CD4-positive, alpha-beta T cell treated with Interleukin-4 for 4 hours (primary cell): ENCODE results near the gene ACBD7.

ENCODE experiments used
- DNase-seq: peaks from one replicate; pipeline ENCODE4 v3.0.0-alpha.2; 2020

The ACBD7 gene

DNA sequence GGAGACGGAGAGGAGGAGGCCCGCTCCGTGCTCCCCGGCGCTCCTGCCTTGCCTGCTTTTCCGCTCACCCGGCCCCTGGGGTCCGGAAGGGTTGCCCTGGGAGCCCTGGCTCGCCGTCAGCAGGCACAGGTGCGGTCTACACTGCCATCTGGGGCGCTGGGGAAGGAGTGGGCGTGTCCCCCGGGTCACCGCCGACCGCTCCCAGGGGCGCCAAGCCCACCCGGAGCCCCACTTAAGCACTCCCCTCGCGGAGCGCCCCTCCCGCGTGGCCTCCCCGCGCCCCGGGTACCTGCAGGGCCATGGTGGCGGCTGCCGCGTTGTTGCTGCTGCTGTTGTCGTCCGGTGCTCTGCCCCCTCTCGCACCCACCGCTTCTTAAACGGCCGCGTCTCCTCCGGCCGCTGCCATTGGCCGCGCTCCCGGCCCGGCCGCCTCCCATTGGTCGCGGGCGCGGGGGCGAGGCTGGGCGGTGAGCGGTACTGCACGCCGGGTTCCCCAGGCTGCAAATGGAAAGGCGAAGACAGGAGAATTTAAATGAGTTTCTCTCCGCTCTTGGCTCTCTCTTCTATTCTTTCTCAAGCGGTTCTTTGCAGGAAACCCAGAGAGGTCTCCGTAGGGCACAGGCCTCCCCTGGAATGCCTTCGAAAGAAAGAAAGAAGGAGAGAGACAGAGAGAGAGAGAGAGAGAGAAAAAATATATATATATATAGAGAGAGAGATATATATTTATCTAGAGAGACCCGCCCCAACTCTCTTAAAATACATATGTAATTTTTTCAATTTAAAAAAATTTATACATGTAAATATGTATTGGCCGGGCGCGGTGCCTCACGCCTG, at the start of gene ACBD7:
TSS of gene ACBD7 (minus strand) at position 349 of the 834 bp plus-strand sequence. CDS start at position 301, 48 bp downstream.
- peak; percentile 70 for DNase-seq

GRCh38 chr10:15137636-15138035, 49.1 kb upstream of the ACBD7 start:
- DNase-seq: no peak

GRCh38 chr10:15137036-15137359, 48.4 kb upstream of the ACBD7 start:
- no peak for DNase-seq

GRCh38 chr10:15136129-15137035, 47.8 kb upstream of the ACBD7 start:
- no peak for DNase-seq

GRCh38 chr10:15131330-15131729, 42.8 kb upstream of the ACBD7 start:
- DNase-seq: no peak

DNA sequence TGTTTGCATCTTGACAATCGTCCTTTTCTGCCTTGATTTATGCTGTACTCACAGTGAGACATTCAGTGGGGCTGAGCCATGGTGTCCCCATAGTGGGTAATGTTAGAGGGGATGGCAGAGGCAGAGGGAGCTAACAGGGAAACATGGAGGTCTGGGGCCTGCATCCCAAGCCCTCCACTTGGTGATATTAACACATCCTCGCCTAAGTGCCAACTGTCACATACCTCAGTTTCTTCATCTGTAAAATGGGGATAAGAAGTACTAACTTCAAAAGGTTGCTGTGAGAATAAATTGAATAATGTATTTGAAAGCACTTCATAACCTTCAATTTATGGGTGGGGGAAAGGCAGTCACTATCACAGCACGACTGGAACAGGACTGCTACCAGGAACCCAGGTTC, 36.3 kb upstream of the ACBD7 start:
- no peak for DNase-seq

- DNase-seq: no peak
Measured at GRCh38 chr10:15124190-15124589, 35.6 kb upstream of the ACBD7 start.

DNA sequence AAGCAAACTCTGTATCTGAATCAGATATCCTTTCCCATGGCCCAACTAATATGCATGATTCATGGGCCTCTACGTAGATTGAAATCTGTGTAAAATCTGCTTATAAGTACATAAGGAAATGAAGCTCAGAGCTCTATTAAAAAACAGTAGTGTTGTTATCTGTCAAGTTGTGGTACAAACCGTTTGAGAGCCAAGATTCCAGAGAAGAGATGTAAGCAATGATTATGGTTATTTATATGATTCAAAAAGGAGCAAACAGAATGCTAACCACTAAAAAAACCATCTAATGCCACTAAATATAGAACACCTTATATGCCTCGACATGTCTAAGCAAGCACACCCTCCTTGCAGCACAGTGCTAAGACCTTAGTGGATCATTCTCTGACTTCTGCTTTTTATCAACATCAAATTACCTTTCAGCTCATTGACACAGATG, 35.2 kb upstream of the ACBD7 start:
- peak; percentile 9 for DNase-seq

- DNase-seq: no peak
Measured at GRCh38 chr10:15122477-15123030, 34.0 kb upstream of the ACBD7 start.

- no peak for DNase-seq
Measured at GRCh38 chr10:15121707-15122106, 33.1 kb upstream of the ACBD7 start.

- DNase-seq: no peak
Measured at GRCh38 chr10:15120523-15120922, 31.9 kb upstream of the ACBD7 start.

DNA sequence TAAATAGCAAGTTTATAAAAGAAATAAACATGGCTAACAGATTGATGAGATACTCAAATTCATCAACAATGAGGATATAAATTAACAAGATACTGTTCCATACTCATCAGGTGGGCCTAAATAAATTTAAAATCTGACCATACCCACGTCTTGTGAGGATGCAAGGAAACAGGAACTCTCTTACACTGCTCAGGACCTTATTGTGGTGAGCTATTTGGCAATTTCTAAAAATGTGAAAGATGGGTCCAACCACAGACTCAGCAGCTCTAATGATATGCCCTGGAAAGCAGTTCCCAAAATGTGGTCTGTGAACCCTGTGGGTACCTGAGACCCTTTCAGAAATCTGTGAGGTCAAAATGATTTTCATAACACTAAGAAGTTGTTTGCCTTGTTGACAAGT, 30.0 kb upstream of the ACBD7 start:
- no peak for DNase-seq

DNA sequence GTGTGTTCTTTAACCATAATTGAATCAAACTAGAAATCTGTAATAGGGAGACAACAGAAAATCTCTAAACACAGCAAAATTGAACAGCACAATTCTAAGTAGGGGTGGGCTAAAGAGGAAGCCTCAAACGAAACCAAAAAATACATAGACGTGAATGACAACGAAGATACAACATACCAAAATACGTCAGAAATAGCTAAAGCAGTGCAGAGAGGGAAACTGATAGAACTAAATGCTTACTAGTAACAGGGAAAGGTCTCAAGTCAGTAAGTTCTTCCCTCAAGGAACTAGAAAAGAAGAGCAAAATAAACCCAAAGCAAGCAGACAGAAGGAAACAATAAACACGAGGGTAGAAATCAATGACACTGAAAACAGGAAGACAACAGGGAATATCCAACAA, 27.6 kb upstream of the ACBD7 start:
- no peak for DNase-seq

DNA sequence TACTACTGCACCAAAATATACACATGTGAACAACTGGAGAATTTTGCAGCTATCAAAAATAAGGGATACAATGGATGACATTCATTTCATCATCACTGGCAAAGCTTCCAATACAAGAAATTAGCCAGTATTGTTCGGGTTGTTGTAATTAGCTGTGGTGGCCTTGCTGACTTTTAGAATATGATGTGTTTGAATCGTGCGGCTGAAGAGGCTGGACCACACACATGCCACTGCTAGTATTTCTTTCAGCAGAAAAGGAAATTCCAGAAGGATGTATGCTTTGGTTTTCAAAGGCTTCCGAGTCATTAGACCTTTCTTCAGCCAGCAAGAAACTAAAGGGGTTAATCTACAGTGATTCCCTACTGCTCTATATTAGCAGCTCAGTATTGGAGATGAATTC, 25.2 kb upstream of the ACBD7 start:
- DNase-seq: no peak

DNA sequence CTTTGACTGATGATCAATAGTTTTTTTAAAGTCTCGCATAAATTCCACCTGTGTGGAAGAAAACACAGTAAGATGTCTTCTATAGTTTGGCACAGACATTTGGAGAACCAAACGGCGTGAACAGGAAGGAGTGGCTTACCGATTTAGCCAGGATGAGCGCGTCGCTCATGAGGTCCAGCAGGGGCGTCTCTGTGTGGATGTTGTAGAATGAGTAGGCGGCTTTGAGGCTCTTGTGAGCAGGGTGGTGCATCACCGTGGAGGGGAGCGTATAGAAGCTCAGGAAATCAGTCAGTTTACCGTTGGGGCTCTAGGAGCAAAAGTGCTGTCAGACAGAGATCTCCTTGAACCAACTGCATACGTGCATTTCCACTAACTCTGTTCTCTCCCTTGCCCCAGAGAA, 24.1 kb upstream of the ACBD7 start:
- no peak for DNase-seq

DNA sequence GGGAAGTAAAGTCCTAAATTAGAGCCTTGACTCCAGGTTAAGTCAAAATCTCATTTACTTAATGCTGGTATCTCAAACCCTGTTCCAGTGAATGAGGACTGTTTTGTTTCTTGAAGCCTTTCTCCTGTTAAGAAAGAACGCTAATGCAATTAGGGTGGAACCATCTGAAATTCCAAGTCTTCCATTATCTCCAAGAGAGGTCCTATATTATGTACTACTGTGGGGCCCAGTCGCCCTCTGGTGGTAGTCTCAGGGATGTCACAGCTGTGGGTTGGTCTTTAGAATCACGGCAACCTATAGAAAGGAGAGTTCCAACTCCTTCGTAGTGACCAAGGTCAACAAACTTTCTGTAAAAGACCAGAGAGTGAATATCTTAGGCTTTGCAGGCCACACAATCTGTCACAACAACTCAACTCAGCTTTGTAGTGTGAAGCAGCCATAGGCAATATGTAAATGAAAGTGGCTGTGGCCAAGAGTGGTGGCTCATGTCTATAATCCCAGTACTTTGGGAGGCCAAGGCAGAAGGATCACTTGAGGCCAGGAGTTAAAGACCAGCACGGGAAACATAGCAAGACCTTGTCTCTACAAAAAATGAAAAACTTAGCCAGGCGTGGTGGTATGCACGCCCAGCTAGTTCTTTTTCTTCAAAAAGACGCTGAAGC, 17.9 kb upstream of the ACBD7 start:
- peak; percentile 71 for DNase-seq

DNA sequence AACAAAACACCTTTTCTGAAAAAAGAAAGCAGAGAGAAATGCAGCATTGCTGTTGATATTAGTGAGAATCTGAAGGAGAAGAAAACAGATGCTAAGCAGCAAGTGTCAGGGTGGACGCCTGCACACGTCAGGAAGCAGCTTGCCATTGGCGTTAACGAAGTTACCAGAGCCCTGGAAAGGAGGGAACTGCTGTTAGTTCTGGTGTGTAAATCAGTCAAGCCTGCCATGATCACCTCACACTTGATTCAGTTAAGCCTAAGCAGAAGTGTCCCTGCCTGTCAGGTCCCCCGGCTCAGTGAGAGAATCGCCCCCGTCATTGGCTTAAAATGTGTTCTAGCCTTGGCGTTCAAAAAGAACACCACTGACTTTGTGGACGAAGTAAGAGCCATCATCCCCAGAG, 14.9 kb upstream of the ACBD7 start:
- DNase-seq: no peak

GRCh38 chr10:15099886-15100285, 11.3 kb upstream of the ACBD7 start:
- DNase-seq: no peak

GRCh38 chr10:15097011-15097812, 8.6 kb upstream of the ACBD7 start, which contains the start of gene RPP38:
Gene RPP38 (plus strand): TSS chr10:15097355. CDS start chr10:15103315, 5,960 bp downstream.
- peak; percentile 94 for DNase-seq

- no peak for DNase-seq
Measured at GRCh38 chr10:15096661-15097010, 8.1 kb upstream of the ACBD7 start.

DNA sequence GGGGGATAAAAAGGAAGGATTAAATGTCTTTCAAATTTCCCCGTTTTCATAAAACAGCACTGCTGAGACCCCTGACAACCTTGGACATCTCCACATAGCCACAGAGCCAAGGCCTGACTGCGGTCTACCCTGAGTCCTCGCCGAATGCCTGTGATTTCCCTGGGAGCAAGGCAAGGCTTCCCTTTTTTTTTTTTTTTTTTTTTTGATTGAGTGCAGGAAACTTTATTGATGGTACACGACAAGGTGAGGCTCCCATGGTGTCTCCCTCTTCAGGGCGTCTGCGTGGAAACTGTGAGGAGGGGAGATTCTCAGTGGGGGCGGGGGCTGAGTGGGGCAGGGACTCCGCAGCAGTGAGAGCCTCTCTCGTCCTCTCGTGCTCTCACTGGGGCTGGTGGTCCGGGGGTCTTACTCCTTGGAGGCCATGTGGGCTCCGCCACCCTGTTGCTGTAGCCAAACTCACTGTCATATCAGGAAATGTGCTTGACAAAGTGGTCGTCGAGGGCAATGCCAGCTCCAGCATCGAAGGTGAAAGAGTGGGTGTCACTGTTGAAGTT, 4.4 kb upstream of the ACBD7 start:
- DNase-seq: no peak

- no peak for DNase-seq
Measured at GRCh38 chr10:15091418-15091817, 2.8 kb upstream of the ACBD7 start.
